ENCODE results near the gene RASGRP3. TPM values are rescaled to one million over a fixed set of nuclear protein-coding genes. Genes with fewer than 3 reads are reported as not detected.

Gene RASGRP3
- total and polyA plus RNA-seq, 12 donors = 2.5 to 23.8 (median 10.7) TPM

DNA sequence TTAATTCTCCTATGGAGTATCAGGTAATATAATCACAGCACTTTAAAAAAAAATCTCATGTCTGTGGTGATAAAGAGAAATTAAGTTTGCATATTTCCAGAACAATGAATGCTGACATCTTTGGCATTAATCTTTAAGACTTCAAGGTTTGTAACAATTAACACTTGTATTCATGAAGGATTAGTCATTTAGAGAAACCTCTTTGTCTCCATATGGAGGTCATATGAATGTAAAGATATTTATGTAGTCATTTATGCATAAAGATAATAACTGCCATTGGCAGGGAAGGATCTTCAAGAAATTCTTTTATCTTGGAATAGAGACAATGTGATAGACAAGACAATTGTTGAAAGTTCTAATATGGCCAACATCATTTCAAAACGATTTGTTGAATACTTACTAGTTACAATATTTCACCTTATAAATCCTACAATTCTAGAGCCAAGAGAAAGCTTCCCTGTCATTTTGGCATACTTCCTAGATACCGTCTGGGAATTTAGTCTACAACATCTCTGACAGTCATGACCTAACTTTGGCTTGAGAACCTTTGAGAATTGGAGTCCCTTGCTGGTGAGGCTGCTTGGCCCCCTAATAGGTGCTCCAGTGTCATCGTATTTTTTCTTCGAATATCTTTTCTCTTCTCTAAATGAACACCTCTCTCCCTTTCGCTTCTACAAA is 33.6 kb downstream of the RASGRP3 start:
- DNase-seq = no peak
- H3K4me1 ChIP-seq (replicated peaks in 1 of 2) = no peaks in the 10 kb centered on the region
- 66 to 70% (median 68%) methylated on average over 5 of the region's 5 CpGs for WGBS, 4 donors
- no peak overlapping the region for H3K27ac ChIP-seq
- no peaks in the 10 kb centered on the region for H3K36me3 ChIP-seq (replicated peaks in 1 of 2)
- TF ChIP-seq, protein P1, sequence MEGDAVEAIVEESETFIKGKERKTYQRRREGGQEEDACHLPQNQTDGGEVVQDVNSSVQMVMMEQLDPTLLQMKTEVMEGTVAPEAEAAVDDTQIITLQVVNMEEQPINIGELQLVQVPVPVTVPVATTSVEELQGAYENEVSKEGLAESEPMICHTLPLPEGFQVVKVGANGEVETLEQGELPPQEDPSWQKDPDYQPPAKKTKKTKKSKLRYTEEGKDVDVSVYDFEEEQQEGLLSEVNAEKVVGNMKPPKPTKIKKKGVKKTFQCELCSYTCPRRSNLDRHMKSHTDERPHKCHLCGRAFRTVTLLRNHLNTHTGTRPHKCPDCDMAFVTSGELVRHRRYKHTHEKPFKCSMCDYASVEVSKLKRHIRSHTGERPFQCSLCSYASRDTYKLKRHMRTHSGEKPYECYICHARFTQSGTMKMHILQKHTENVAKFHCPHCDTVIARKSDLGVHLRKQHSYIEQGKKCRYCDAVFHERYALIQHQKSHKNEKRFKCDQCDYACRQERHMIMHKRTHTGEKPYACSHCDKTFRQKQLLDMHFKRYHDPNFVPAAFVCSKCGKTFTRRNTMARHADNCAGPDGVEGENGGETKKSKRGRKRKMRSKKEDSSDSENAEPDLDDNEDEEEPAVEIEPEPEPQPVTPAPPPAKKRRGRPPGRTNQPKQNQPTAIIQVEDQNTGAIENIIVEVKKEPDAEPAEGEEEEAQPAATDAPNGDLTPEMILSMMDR (IDR thresholded peaks at IDR 0.05) = no peak
- no peak for TF ChIP-seq POLR2A (IDR thresholded peaks at IDR 0.05)
- intact Hi-C loops (cut with DNase I) = no loop called here
- H3K27me3 ChIP-seq = no peaks in the 10 kb centered on the region
- no peaks in the 10 kb centered on the region for H3K9me3 ChIP-seq (replicated peaks in 1 of 3)
- H3K4me3 ChIP-seq = no peak overlapping the region

DNA sequence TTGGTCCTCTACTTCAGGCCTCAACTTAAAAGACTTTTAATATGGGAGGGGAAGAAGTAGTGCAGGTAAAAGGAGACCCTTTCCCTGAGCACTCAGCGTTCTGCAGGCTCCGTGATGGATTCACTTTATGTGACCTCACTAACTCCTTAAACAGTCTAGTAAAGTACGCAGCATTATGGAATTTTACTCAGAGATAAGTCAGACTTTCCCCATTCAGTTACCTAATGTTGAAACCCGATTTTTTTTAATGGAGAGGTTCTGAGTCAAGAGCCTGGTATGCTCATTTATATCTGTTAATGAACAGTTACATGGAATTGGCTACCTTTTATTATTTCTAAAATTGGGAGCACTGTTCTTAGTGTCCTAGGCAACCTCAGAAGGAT is 34.1 kb downstream of the RASGRP3 start:
- Histone ChIP-seq H3K27ac (no peak overlapping the region), H3K36me3 (replicated peaks in 1 of 2) (no peaks in the 10 kb centered on the region), H3K27me3 (no peaks in the 10 kb centered on the region), H3K9me3 (replicated peaks in 1 of 3) (no peaks in the 10 kb centered on the region), H3K4me1 (replicated peaks in 1 of 2) (no peaks in the 10 kb centered on the region), H3K4me3 (no peak overlapping the region)
- TF ChIP-seq, protein P1 (IDR thresholded peaks at IDR 0.05) = no peak
- no peak for TF ChIP-seq POLR2A (IDR thresholded peaks at IDR 0.05)
- no peak for DNase-seq
- intact Hi-C loops (cut with DNase I) = no loop called here
- WGBS, 4 donors = 65 to 79% (median 70%) methylated on average over 4 of the region's 4 CpGs

DNA sequence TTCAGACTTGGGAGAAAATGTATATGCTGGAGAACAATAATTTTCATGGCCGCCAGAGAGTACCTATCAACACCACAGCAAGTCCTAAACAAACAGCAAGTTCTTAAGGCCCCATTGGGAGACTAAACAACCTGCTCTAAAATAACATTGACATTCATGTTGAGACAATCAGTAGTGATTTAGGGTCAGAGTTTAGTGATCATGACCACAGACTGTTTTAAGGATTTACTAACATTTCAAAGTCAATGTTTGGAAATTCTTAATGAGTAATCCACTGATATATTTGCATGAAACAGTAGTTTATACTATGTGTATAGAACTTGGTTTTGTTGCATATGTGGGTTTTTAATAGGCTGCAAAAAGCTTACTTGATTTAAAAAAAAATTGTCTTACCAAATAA is 34.7 kb downstream of the RASGRP3 start:
- no peaks in the 10 kb centered on the region for H3K36me3 ChIP-seq (replicated peaks in 1 of 2)
- no peak overlapping the region for H3K4me3 ChIP-seq
- H3K9me3 ChIP-seq (replicated peaks in 1 of 3) = no peaks in the 10 kb centered on the region
- DNase-seq = no peak
- intact Hi-C loops (cut with DNase I) = no loop called here
- TF ChIP-seq POLR2A (IDR thresholded peaks at IDR 0.05) = no peak
- TF ChIP-seq, protein P1 (IDR thresholded peaks at IDR 0.05) = no peak
- 92 to 97% (median 94%) methylated on average over 1 of the region's 1 CpG for WGBS, 4 donors
- no peak overlapping the region for H3K27ac ChIP-seq
- no peaks in the 10 kb centered on the region for H3K4me1 ChIP-seq (replicated peaks in 1 of 2)
- no peaks in the 10 kb centered on the region for H3K27me3 ChIP-seq

DNA sequence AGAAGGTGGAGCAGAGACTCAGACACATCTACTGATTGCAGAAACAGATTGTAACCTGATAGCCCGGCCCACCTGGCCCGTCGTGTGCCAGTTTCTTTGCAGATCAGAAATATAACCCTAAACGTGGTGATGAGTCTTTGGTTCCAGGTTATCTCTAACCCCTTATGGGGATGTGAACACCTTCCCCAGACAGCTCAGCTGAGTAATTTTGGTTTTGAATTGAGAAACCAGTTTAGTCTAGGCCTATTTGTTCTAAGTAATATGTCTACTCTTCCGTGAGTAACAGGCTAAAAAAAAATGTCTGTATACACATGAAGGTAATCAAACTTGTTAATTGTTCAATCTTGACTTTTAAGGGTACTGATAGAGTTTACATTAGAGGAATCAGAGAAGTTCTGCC is 35.7 kb downstream of the RASGRP3 start:
- intact Hi-C loops (cut with DNase I) = no loop called here
- no peaks in the 10 kb centered on the region for H3K4me1 ChIP-seq (replicated peaks in 1 of 2)
- no peaks in the 10 kb centered on the region for H3K36me3 ChIP-seq (replicated peaks in 1 of 2)
- DNase-seq = no peak
- no peaks in the 10 kb centered on the region for H3K27me3 ChIP-seq
- no peak overlapping the region for H3K27ac ChIP-seq
- H3K9me3 ChIP-seq (replicated peaks in 1 of 3) = no peaks in the 10 kb centered on the region
- WGBS, 4 donors = 78 to 87% (median 85%) methylated on average over 5 of the region's 5 CpGs
- no peak overlapping the region for H3K4me3 ChIP-seq
- TF ChIP-seq, protein P1 (IDR thresholded peaks at IDR 0.05) = no peak
- no peak for TF ChIP-seq POLR2A (IDR thresholded peaks at IDR 0.05)

All from adrenal gland (tissue), 12 donors.